Naive thymus-derived CD4-positive, alpha-beta T cell (primary cell): ENCODE measurements around the gene ALOXE3. TPM values are rescaled to one million over a fixed set of nuclear protein-coding genes. Genes with fewer than 3 reads are reported as not detected.

Experiments
- ATAC-seq: fragments of 150-1000 bp; cut with Tn5 transposase; 2 replicates; pipeline ENCODE4 v1.10.0; 2021; ENCODE audit warnings: mild to moderate bottlenecking, moderate library complexity
- CTCF ChIA-PET: fragments of 350-600 bp; sonication (Branson Sonifier 250); formaldehyde crosslinking; loops from one replicate; lab custom pipeline; 2021; ENCODE audit warnings: antibody characterized with exemption; lab: Charles Lee
- POLR2A ChIA-PET: fragments of 350-600 bp; sonication (Branson Sonifier 250); formaldehyde crosslinking; loops from one replicate; lab custom pipeline; 2021; ENCODE audit warnings: antibody characterized with exemption, inconsistent platforms; lab: Charles Lee
- DNase-seq, 9 donors: peaks; one replicate each; pipeline versions ENCODE4 v3.0.0 to v3.0.0-alpha.2; 2020 to 2022; ENCODE audit warnings: mixed read lengths in 1 of 9
- H3K27ac ChIP-seq: one replicate; pipeline ENCODE4 v1.7.0; 2013; ENCODE audit warnings: mild to moderate bottlenecking, low read depth, low read length, moderate library complexity
- H3K27me3 ChIP-seq, 2 donors: one replicate each; pipeline ENCODE4 v1.7.0; 2013; ENCODE audit warnings: low read length in 2 of 2, mild to moderate bottlenecking in 2 of 2, moderate library complexity in 2 of 2; ENCODE audit not compliant: control insufficient read depth in 2 of 2, insufficient read depth in 2 of 2
- H3K36me3 ChIP-seq, 3 experiments: 1 replicate in 2 of 3; 2 replicates in 1 of 3; pipeline ENCODE4 v1.7.0; 2013; ENCODE audit warnings: low read length in 3 of 3, mild to moderate bottlenecking in 3 of 3, moderate library complexity in 1 of 3; ENCODE audit not compliant: insufficient read depth in 3 of 3, control insufficient read depth in 2 of 3
- H3K4me1 ChIP-seq, 2 donors: one replicate each; pipeline ENCODE4 v1.7.0; 2013; ENCODE audit warnings: low read length in 2 of 2, mild to moderate bottlenecking in 2 of 2, moderate library complexity in 1 of 2; ENCODE audit not compliant: control insufficient read depth in 2 of 2, insufficient read depth in 2 of 2
- H3K4me3 ChIP-seq: 2 replicates; pipeline ENCODE4 v1.7.0; 2013; ENCODE audit warnings: mild to moderate bottlenecking, low read length
- H3K9me3 ChIP-seq, 3 experiments: 1 replicate in 2 of 3; 2 replicates in 1 of 3; pipeline ENCODE4 v1.7.0; 2013; ENCODE audit warnings: low read length in 3 of 3; ENCODE audit not compliant: control insufficient read depth in 2 of 3
- H3K27ac Mint-ChIP-seq, 9 donors: one replicate each; pipeline ENCODE4 v1.8.0; 2020 to 2022; ENCODE audit warnings: mixed read lengths in 9 of 9, mild to moderate bottlenecking in 8 of 9, moderate library complexity in 5 of 9, inconsistent platforms in 2 of 9
- H3K27me3 Mint-ChIP-seq, 5 donors: one replicate each; pipeline ENCODE4 v1.8.0; 2021 to 2022; ENCODE audit warnings: mixed read lengths in 5 of 5, mild to moderate bottlenecking in 1 of 5
- H3K36me3 Mint-ChIP-seq, 5 donors: one replicate each; pipeline ENCODE4 v1.8.0; 2020 to 2022; ENCODE audit warnings: mixed read lengths in 5 of 5, mild to moderate bottlenecking in 3 of 5, inconsistent platforms in 1 of 5
- H3K4me1 Mint-ChIP-seq, 7 donors: one replicate each; pipeline ENCODE4 v1.8.0; 2020 to 2022; ENCODE audit warnings: mixed read lengths in 7 of 7, mild to moderate bottlenecking in 3 of 7, inconsistent platforms in 1 of 7
- H3K4me3 Mint-ChIP-seq, 10 donors: one replicate each; pipeline ENCODE4 v1.8.0; 2020 to 2022; ENCODE audit warnings: mild to moderate bottlenecking in 10 of 10, mixed read lengths in 10 of 10, moderate library complexity in 6 of 10, inconsistent platforms in 2 of 10
- H3K9me3 Mint-ChIP-seq, 11 donors: one replicate each; pipeline ENCODE4 v1.8.0; 2020 to 2022; ENCODE audit warnings: mixed read lengths in 11 of 11, mild to moderate bottlenecking in 4 of 11, inconsistent platforms in 1 of 11, moderate library complexity in 1 of 11
- intact Hi-C, 2 donors: fragments of 100-400 bp; cut with micrococcal nuclease; formaldehyde crosslinking; loops; one replicate each; pipeline ENCODE4 v1.15.1; 2023
- polyA plus RNA-seq, 2 donors: library from polyadenylated mRNA; unstranded; fragments of 300-500 nt; fragmentation: Illumina TruSeq; gene quantifications; one replicate each; pipeline ENCODE4 v1.2.3, GENCODE V29; 2021
- total RNA-seq, 6 experiments: library from RNA in 5 of 6; stranded (reverse) in 5 of 6; gene quantifications; 1 replicate in 5 of 6; 2 replicates in 1 of 6; pipeline ENCODE4 v1.2.3 and lab custom pipeline; 2021 to 2026

The ALOXE3 gene
- total and polyA plus RNA-seq, 7 experiments from 2014 or later, result 0.11 to 1.6 (median 0.75) TPM; not detected in 1

DNA sequence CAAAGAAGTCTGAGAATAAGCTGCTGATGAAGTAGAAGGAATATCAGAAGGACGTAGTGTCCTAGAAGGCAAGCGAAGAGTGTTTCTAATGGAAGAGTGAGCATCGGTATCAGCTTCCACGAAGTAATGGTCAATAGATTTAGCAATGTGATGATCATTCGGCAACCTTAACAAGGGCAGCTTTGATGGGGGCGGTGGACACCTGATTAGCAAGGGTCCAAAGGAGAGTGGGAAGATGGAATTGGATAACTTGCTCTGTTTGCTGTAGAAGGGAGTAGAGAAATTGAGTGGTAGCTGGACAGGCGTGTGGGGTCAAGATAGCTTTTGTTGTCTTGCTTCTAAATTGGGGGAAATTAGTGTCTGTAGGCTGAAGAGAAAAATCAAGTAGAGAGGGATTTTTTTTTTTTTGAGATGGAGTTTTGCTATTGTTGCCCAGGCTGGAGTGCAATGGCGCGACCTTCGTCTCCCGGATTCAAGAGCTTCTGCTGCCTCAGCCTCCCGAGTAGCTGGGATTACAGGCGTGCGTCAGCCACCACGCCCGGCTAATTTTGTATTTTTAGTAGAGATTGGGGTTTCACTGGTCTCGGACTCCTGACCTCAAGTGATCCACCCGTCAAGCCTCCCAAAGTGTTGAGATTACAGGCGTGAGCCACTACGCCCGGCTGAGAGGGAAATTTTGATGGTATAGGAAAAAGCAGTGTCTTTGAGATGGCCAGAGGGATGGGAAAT lies 19.5 kb upstream of the ALOXE3 start:
- CTCF ChIA-PET, result interaction anchor here (0.6 to 4.0 kb wide), 17 partner anchors 11 to 163 kb away, joined by 3 to 26 read pairs (median 6); partner anchors contain the start of genes ALOXE3 and HES7
- H3K9me3 Mint-ChIP-seq, result peaks cover 0 to 17% (median 0%) of the 10 kb centered on the region in 11 donors
- peaks cover 0 to 5% (median 0%) of the 10 kb centered on the region in 7 donors for H3K4me1 Mint-ChIP-seq
- Histone ChIP-seq H3K4me3 (peak overlapping the region; percentile 76), H3K36me3 (peaks cover 0 to 28% (median 6%) of the 10 kb centered on the region in 3 experiments), H3K9me3 (no peaks in the 10 kb centered on the region), H3K4me1 (peaks cover 8 to 17% of the 10 kb centered on the region in 2 donors), H3K27ac (peak overlapping the region; percentile 84), H3K27me3 (no peaks in the 10 kb centered on the region)
- no peak overlapping the region for H3K27ac Mint-ChIP-seq
- peaks cover 2 to 16% (median 7%) of the 10 kb centered on the region in 5 donors for H3K36me3 Mint-ChIP-seq
- intact Hi-C loops, result loop anchor here (1.0 to 5.0 kb wide), 11 partner anchors 12 to 245 kb away; partner anchors contain the start of genes CTC1 (in 1 of the 2), HES7 (in 1 of the 2), PFAS (in 1 of the 2) and RPL26 (in 1 of the 2)
- ATAC-seq (no peak), DNase-seq (peak in 1 of 9 donors; percentile 2)
- peaks cover 0 to 11% (median 0%) of the 10 kb centered on the region in 5 donors for H3K27me3 Mint-ChIP-seq
- no peak overlapping the region for H3K4me3 Mint-ChIP-seq
- POLR2A ChIA-PET, result interaction anchor here (1.0 to 6.2 kb wide), 14 partner anchors 11 to 158 kb away, joined by 3 to 136 read pairs (median 18); partner anchors contain the start of genes ALOXE3, BORCS6, CTC1 and HES7

DNA sequence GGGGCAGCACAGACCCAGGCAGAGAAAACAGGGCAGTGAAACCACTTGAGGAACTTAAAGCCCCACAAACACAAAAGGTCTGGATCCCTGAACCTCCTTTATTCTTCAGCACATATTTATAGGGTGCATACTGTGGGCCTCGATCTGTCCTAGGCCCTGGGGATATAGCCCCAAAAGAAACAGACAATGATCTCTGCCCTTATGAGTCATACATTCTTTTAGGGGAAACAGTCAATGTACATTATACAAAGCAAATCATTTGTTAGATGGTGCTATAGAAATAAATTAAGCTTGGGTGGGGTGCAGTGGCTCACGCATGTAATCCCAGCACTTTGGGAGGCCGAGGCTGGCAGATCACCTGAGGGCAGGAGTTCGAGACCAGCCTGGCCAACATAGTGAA lies 15.6 kb upstream of the ALOXE3 start:
- intact Hi-C loops, result no loop called here
- no peaks in the 10 kb centered on the region for H3K9me3 Mint-ChIP-seq
- H3K27ac Mint-ChIP-seq, result peak overlapping the region in 1 of 9 donors; percentile 61
- Histone ChIP-seq H3K9me3 (no peaks in the 10 kb centered on the region), H3K27me3 (no peaks in the 10 kb centered on the region), H3K4me1 (peaks cover 8% of the 10 kb centered on the region in 2 donors), H3K4me3 (no peak overlapping the region), H3K27ac (no peak overlapping the region), H3K36me3 (no peaks in the 10 kb centered on the region)
- H3K27me3 Mint-ChIP-seq, result peaks cover 0 to 29% (median 0%) of the 10 kb centered on the region in 5 donors
- no peaks in the 10 kb centered on the region for H3K36me3 Mint-ChIP-seq
- ChIA-PET POLR2A (interaction anchor here (1.0 kb wide), 1 partner anchor 30 kb away, joined by 3 read pairs; no protein-coding TSS in a partner anchor), CTCF (interaction anchor here (0.6 to 1.6 kb wide), 3 partner anchors 17 to 183 kb away, joined by 3 to 4 read pairs (median 3); partner anchors contain the start of gene SLC25A35)
- DNase-seq (no peak), ATAC-seq (no peak)
- H3K4me3 Mint-ChIP-seq, result no peak overlapping the region
- H3K4me1 Mint-ChIP-seq, result peaks cover 0 to 3% (median 0%) of the 10 kb centered on the region in 7 donors

DNA sequence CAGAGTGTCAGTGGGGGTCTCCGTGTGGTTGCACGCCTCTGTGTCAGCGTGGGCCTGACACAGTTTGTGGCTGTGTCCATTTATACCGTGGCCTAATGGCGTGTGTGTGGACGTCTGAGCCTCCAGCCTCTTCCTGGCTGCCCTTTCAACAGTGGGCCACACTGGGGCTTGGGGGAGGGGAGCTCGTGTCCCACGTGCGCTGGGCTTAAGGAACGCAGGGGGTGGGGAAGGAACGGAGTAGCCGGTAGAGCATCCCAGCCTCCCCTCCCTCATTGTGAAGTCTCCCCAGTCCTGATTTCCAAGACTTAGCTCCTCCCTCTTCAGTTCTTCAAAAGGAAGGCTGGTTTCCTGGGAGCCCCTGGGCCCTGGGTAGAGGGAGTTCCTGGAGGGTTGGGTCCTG lies 15.1 kb upstream of the ALOXE3 start:
- H3K36me3 ChIP-seq, result no peaks in the 10 kb centered on the region
- Mint-ChIP-seq H3K9me3 (no peaks in the 10 kb centered on the region), H3K27ac (no peak overlapping the region), H3K27me3 (peaks cover 0 to 32% (median 0%) of the 10 kb centered on the region in 5 donors), H3K4me1 (peaks cover 0 to 3% (median 0%) of the 10 kb centered on the region in 7 donors), H3K4me3 (no peak overlapping the region), H3K36me3 (no peaks in the 10 kb centered on the region)
- DNase-seq (no peak), ATAC-seq (no peak)
- no peak overlapping the region for H3K4me3 ChIP-seq
- ChIA-PET POLR2A (interaction anchor here (0.5 to 1.0 kb wide), 2 partner anchors 31 to 92 kb away, joined by 3 read pairs; no protein-coding TSS in a partner anchor), CTCF (interaction anchor here (0.5 to 0.6 kb wide), 2 partner anchors 167 to 1213 kb away, joined by 3 to 4 read pairs; no protein-coding TSS in a partner anchor)
- intact Hi-C loops, result no loop called here
- H3K27me3 ChIP-seq, result no peaks in the 10 kb centered on the region
- no peak overlapping the region for H3K27ac ChIP-seq
- peaks cover 5 to 7% of the 10 kb centered on the region in 2 donors for H3K4me1 ChIP-seq
- no peaks in the 10 kb centered on the region for H3K9me3 ChIP-seq

DNA sequence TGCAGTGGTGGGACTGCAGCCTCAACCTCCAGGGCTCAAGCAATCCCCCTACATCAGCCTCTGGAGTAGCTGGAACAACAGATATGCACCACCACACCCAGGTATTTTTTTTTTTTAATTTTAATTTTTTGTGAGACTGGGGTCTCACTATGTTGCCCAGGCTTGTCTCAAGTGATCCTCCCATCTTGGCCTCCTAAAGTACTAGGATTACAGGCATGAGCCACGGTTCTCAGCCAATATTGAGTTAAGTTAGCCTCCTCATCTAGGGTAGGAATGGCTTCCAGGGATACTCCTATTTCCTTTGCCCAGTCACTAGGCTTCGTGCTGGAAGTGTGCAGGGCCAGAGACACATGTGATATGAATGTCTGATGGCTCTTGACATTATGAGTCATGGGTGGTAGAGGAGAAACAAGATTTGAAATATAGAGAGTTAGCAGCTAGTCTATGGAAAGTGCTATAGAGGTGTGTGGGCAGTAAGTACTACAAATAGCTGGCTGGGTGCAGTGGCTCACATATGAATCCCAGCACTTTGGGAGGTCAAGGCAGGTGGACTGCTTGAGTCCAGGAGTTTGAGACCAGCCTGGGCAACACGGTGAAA lies 13.6 kb upstream of the ALOXE3 start:
- POLR2A ChIA-PET, result interaction anchor here (0.8 to 1.6 kb wide), 5 partner anchors 9 to 24 kb away, joined by 3 to 9 read pairs (median 4); no protein-coding TSS in a partner anchor
- DNase-seq (no peak), ATAC-seq (no peak)
- no peaks in the 10 kb centered on the region for H3K36me3 ChIP-seq
- H3K4me1 ChIP-seq, result peaks cover 3 to 4% of the 10 kb centered on the region in 2 donors
- Mint-ChIP-seq H3K9me3 (no peaks in the 10 kb centered on the region), H3K27me3 (peaks cover 0 to 38% (median 0%) of the 10 kb centered on the region in 5 donors), H3K4me3 (no peak overlapping the region), H3K4me1 (peaks cover 4 to 7% (median 5%) of the 10 kb centered on the region in 7 donors), H3K27ac (no peak overlapping the region), H3K36me3 (no peaks in the 10 kb centered on the region)
- no peak overlapping the region for H3K27ac ChIP-seq
- H3K4me3 ChIP-seq, result no peak overlapping the region
- intact Hi-C loops, result no loop called here
- H3K9me3 ChIP-seq, result no peaks in the 10 kb centered on the region
- H3K27me3 ChIP-seq, result no peaks in the 10 kb centered on the region
- CTCF ChIA-PET, result interaction anchor here (1.0 kb wide), 1 partner anchor 171 kb away, joined by 3 read pairs; no protein-coding TSS in a partner anchor

DNA sequence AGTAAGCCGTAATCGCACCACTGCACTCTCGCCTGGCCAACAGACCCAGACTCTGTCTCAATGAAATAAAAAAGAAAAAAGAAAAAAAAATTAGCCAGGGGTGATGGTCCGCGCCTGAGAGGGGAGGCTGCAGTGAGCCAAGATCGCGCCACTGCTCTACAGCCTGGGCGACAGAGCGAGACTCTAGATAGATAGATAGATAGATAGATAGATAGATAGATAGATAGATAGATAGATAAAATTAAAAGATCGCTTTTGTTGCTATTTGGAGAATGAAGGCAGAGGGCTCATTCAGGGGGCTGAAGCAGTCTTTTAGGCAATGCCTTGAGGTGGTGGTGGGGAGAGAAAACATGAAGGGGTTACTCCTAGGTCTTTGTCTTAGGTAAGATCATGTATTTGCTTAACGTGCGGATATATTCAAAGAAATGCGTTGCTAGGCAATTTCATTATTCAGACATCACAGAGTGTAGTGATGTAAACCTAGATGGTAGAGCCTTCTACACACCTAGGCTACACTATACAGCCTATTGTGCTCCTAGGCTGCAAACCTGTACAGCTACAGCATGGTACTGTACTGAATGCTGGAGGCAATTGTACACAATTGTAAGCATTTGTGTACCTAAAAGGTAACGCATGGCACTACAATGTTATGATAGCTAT lies 9.9 kb upstream of the ALOXE3 start:
- Histone ChIP-seq H3K27me3 (no peaks in the 10 kb centered on the region), H3K27ac (no peak overlapping the region), H3K4me3 (no peak overlapping the region), H3K4me1 (peaks cover 27 to 29% of the 10 kb centered on the region in 2 donors), H3K9me3 (no peaks in the 10 kb centered on the region), H3K36me3 (no peaks in the 10 kb centered on the region)
- Mint-ChIP-seq H3K36me3 (no peaks in the 10 kb centered on the region), H3K4me3 (peak overlapping the region in 2 of 10 donors; percentile 19 to 67), H3K4me1 (peaks cover 30 to 39% (median 36%) of the 10 kb centered on the region in 7 donors), H3K9me3 (peaks cover 0 to 21% (median 0%) of the 10 kb centered on the region in 11 donors), H3K27me3 (peaks cover 0 to 56% (median 16%) of the 10 kb centered on the region in 5 donors), H3K27ac (peak overlapping the region in 1 of 9 donors; percentile 47)
- ATAC-seq (no peak), DNase-seq (no peak)
- ChIA-PET POLR2A (interaction anchor here (0.8 to 1.0 kb wide), 2 partner anchors 28 to 34 kb away, joined by 3 read pairs; partner anchors contain the start of gene VAMP2), CTCF (interaction anchor here (0.7 to 1.7 kb wide), 4 partner anchors 9 to 668 kb away, joined by 3 to 6 read pairs (median 4); partner anchors contain the start of gene ALOXE3)
- intact Hi-C loops, result no loop called here
